Activated naive CD8-positive, alpha-beta T cell treated with anti-CD3 and anti-CD28 coated beads, Interleukin-2, amount 10 ng/mL, durations not matched to agents 7 days and 5 days (primary cell): Measurements from ENCODE around the gene GALNT14. TPM values are rescaled to one million over a fixed set of nuclear protein-coding genes. Genes with fewer than 3 reads are reported as not detected.
"Not testable (repeated sequence)": the region's sequence is repeated elsewhere in the genome, so short reads cannot be mapped to it uniquely, and the experiment has no call there.

Experiments
- ATAC-seq: fragments of 150-1000 bp; cut with Tn5 transposase; one replicate; pipeline ENCODE4 v1.10.0; 2021; ENCODE audit warnings: low read depth, moderate library complexity
- POLR2A ChIA-PET: fragments of 350-600 bp; sonication (Branson Sonifier 250); formaldehyde crosslinking; loops from one replicate; lab custom pipeline; 2021; ENCODE audit warnings: antibody characterized with exemption; lab: Charles Lee
- DNase-seq: peaks from one replicate; pipeline ENCODE4 v3.0.0; 2021
- H3K27ac Mint-ChIP-seq: one replicate; pipeline ENCODE4 v1.8.0; 2022; ENCODE audit warnings: mild to moderate bottlenecking, mixed read lengths
- H3K27me3 Mint-ChIP-seq: one replicate; pipeline ENCODE4 v1.8.0; 2022; ENCODE audit warnings: mild to moderate bottlenecking, moderate library complexity, mixed read lengths
- H3K36me3 Mint-ChIP-seq: one replicate; pipeline ENCODE4 v1.8.0; 2021; ENCODE audit warnings: mild to moderate bottlenecking, mixed read lengths
- H3K4me1 Mint-ChIP-seq: one replicate; pipeline ENCODE4 v1.8.0; 2021; ENCODE audit warnings: mixed read lengths
- H3K4me3 Mint-ChIP-seq: one replicate; pipeline ENCODE4 v1.8.0; 2022; ENCODE audit warnings: mild to moderate bottlenecking, moderate library complexity, mixed read lengths
- H3K9me3 Mint-ChIP-seq: one replicate; pipeline ENCODE4 v1.8.0; 2021; ENCODE audit warnings: mixed read lengths
- total RNA-seq, 2 experiments: library from RNA; stranded (reverse); gene quantifications; one replicate each; pipeline ENCODE4 v1.2.3, GENCODE V29; 2021

Gene GALNT14
- total RNA-seq: not detected

GRCh38 chr2:31138037-31138962 lies at the start of gene GALNT14:
Gene GALNT14 (minus strand): TSS chr2:31138440. CDS start chr2:31138086, 354 bp downstream.
- Mint-ChIP-seq H3K27me3 (peaks cover 57% of the 10 kb centered on the region), H3K27ac (no peak within 1 kb of the TSS), H3K4me1 (peaks cover 6% of the 10 kb centered on the region), H3K36me3 (no peaks in the 10 kb centered on the region), H3K9me3 (no peaks in the 10 kb centered on the region), H3K4me3 (peak within 1 kb of the TSS; percentile 53)
- ATAC-seq (peak; percentile 69), DNase-seq (peak; percentile 65)
- POLR2A ChIA-PET: no interaction called here

GRCh38 chr2:31187166-31187565 lies 48.9 kb upstream of the GALNT14 start:
- no peak for ATAC-seq
- Mint-ChIP-seq H3K27me3 (peaks cover 8% of the 10 kb centered on the region), H3K4me3 (no peak overlapping the region), H3K36me3 (no peaks in the 10 kb centered on the region), H3K27ac (no peak overlapping the region), H3K9me3 (no peaks in the 10 kb centered on the region), H3K4me1 (no peaks in the 10 kb centered on the region)
- no peak for DNase-seq
- POLR2A ChIA-PET: interaction anchor here (0.6 kb wide), 1 partner anchor 948 kb away, joined by 3 read pairs; no protein-coding TSS in a partner anchor

GRCh38 chr2:31183973-31184372 lies 45.7 kb upstream of the GALNT14 start:
- H3K4me1 Mint-ChIP-seq, H3K36me3 Mint-ChIP-seq, H3K27me3 Mint-ChIP-seq: not testable (repeated sequence)

GRCh38 chr2:31176742-31177141 lies 38.5 kb upstream of the GALNT14 start:
- POLR2A ChIA-PET: no interaction called here
- ATAC-seq (no peak), DNase-seq (no peak)
- Mint-ChIP-seq H3K36me3 (no peaks in the 10 kb centered on the region), H3K27ac (no peak overlapping the region), H3K4me3 (no peak overlapping the region), H3K9me3 (no peaks in the 10 kb centered on the region), H3K27me3 (peaks cover 3% of the 10 kb centered on the region), H3K4me1 (no peaks in the 10 kb centered on the region)

More at GRCh38 chr2:31183973-31184372, 45.7 kb upstream of the GALNT14 start:
- POLR2A ChIA-PET, DNase-seq, H3K4me3 Mint-ChIP-seq, H3K9me3 Mint-ChIP-seq, H3K27ac Mint-ChIP-seq, ATAC-seq: not testable (repeated sequence)

- peaks cover 7% of the 10 kb centered on the region for H3K27me3 Mint-ChIP-seq
- H3K36me3 Mint-ChIP-seq: no peaks in the 10 kb centered on the region
- H3K27ac Mint-ChIP-seq: no peak overlapping the region
- no peak overlapping the region for H3K4me3 Mint-ChIP-seq
- no peaks in the 10 kb centered on the region for H3K9me3 Mint-ChIP-seq
- ATAC-seq: no peak
- POLR2A ChIA-PET: no interaction called here
- peaks cover 6% of the 10 kb centered on the region for H3K4me1 Mint-ChIP-seq
- DNase-seq: no peak
Observed at GRCh38 chr2:31171142-31171541, 32.9 kb upstream of the GALNT14 start.

GRCh38 chr2:31170071-31170698 lies 31.9 kb upstream of the GALNT14 start:
- DNase-seq (peak; percentile 54), ATAC-seq (peak; percentile 75)
- POLR2A ChIA-PET: no interaction called here
- H3K9me3 Mint-ChIP-seq: no peaks in the 10 kb centered on the region
- H3K36me3 Mint-ChIP-seq: no peaks in the 10 kb centered on the region
- no peak overlapping the region for H3K27ac Mint-ChIP-seq
- no peak overlapping the region for H3K4me3 Mint-ChIP-seq
- peaks cover 9% of the 10 kb centered on the region for H3K4me1 Mint-ChIP-seq
- H3K27me3 Mint-ChIP-seq: peaks cover 7% of the 10 kb centered on the region

- H3K27ac Mint-ChIP-seq: no peak overlapping the region
- DNase-seq (no peak), ATAC-seq (peak; percentile 64)
- H3K4me3 Mint-ChIP-seq: no peak overlapping the region
- peaks cover 11% of the 10 kb centered on the region for H3K27me3 Mint-ChIP-seq
- H3K4me1 Mint-ChIP-seq: peaks cover 14% of the 10 kb centered on the region
- no peaks in the 10 kb centered on the region for H3K9me3 Mint-ChIP-seq
- POLR2A ChIA-PET: no interaction called here
- no peaks in the 10 kb centered on the region for H3K36me3 Mint-ChIP-seq
Observed at GRCh38 chr2:31168291-31168690, 30.1 kb upstream of the GALNT14 start.

GRCh38 chr2:31166925-31167324 lies 28.7 kb upstream of the GALNT14 start:
- H3K4me3 Mint-ChIP-seq: no peak overlapping the region
- H3K36me3 Mint-ChIP-seq: no peaks in the 10 kb centered on the region
- H3K27ac Mint-ChIP-seq: no peak overlapping the region
- H3K27me3 Mint-ChIP-seq: peaks cover 15% of the 10 kb centered on the region
- no peaks in the 10 kb centered on the region for H3K9me3 Mint-ChIP-seq
- no peak for ATAC-seq
- POLR2A ChIA-PET: no interaction called here
- H3K4me1 Mint-ChIP-seq: peaks cover 14% of the 10 kb centered on the region
- DNase-seq: no peak

- POLR2A ChIA-PET: interaction anchor here (0.6 kb wide), 1 partner anchor 11 kb away, joined by 3 read pairs; no protein-coding TSS in a partner anchor
- Mint-ChIP-seq H3K9me3 (no peaks in the 10 kb centered on the region), H3K4me3 (no peak overlapping the region), H3K36me3 (no peaks in the 10 kb centered on the region), H3K4me1 (peaks cover 14% of the 10 kb centered on the region), H3K27ac (no peak overlapping the region), H3K27me3 (peaks cover 12% of the 10 kb centered on the region)
- ATAC-seq (no peak), DNase-seq (no peak)
Observed at GRCh38 chr2:31163011-31163539, 24.8 kb upstream of the GALNT14 start.

- POLR2A ChIA-PET: no interaction called here
- no peaks in the 10 kb centered on the region for H3K36me3 Mint-ChIP-seq
- no peak for DNase-seq
- no peak overlapping the region for H3K4me3 Mint-ChIP-seq
- H3K27me3 Mint-ChIP-seq: peaks cover 12% of the 10 kb centered on the region
- ATAC-seq: no peak
- H3K27ac Mint-ChIP-seq: no peak overlapping the region
- no peaks in the 10 kb centered on the region for H3K9me3 Mint-ChIP-seq
- H3K4me1 Mint-ChIP-seq: peaks cover 8% of the 10 kb centered on the region
Observed at GRCh38 chr2:31161637-31162036, 23.4 kb upstream of the GALNT14 start.

- Mint-ChIP-seq H3K27ac (no peak overlapping the region), H3K9me3 (no peaks in the 10 kb centered on the region), H3K4me3 (no peak overlapping the region), H3K27me3 (peaks cover 10% of the 10 kb centered on the region), H3K4me1 (no peaks in the 10 kb centered on the region), H3K36me3 (no peaks in the 10 kb centered on the region)
- no peak for ATAC-seq
- DNase-seq: no peak
- POLR2A ChIA-PET: interaction anchor here (0.7 kb wide), 1 partner anchor 11 kb away, joined by 3 read pairs; no protein-coding TSS in a partner anchor
Observed at GRCh38 chr2:31151501-31151900, 13.3 kb upstream of the GALNT14 start.

- ATAC-seq: no peak
- Mint-ChIP-seq H3K27me3 (peaks cover 17% of the 10 kb centered on the region), H3K9me3 (no peaks in the 10 kb centered on the region), H3K4me1 (no peaks in the 10 kb centered on the region), H3K36me3 (no peaks in the 10 kb centered on the region), H3K4me3 (no peak overlapping the region), H3K27ac (no peak overlapping the region)
- POLR2A ChIA-PET: no interaction called here
- no peak for DNase-seq
Observed at GRCh38 chr2:31150120-31150670, 12.0 kb upstream of the GALNT14 start.

- ATAC-seq (no peak), DNase-seq (no peak)
- Mint-ChIP-seq H3K9me3 (no peaks in the 10 kb centered on the region), H3K27me3 (peaks cover 19% of the 10 kb centered on the region), H3K27ac (no peak overlapping the region), H3K36me3 (no peaks in the 10 kb centered on the region), H3K4me3 (no peak overlapping the region), H3K4me1 (no peaks in the 10 kb centered on the region)
- POLR2A ChIA-PET: interaction anchor here (0.6 kb wide), 1 partner anchor 725 kb away, joined by 3 read pairs; no protein-coding TSS in a partner anchor
Observed at GRCh38 chr2:31148514-31148913, 10.3 kb upstream of the GALNT14 start.
